ENCODE results near the gene CRMP1. TPM values are rescaled to one million over a fixed set of nuclear protein-coding genes. Genes with fewer than 3 reads are reported as not detected.
A peak's percentile ranks its signal among the peaks of the same experiment; 100 is the strongest.

The CRMP1 gene
- 1 to 10 TPM in 1 of 4 donors, under 1 TPM in 2, not detected in 1; 0.63 to 3.0 (median 0.81) TPM for total RNA-seq

- TF ChIP-seq CTCF (IDR thresholded peaks at IDR 0.05) (no peak), POLR2A (IDR thresholded peaks at IDR 0.05) (no peak)
- intact Hi-C loops (cut with DNase I), result no loop called here
- Histone ChIP-seq H3K27ac (no peak within 1 kb of the TSS), H3K4me1 (peaks cover 2 to 4% of the 10 kb centered on the region in 2 donors), H3K36me3 (no peaks in the 10 kb centered on the region), H3K9me3 (no peaks in the 10 kb centered on the region), H3K27me3 (peaks cover 22% of the 10 kb centered on the region), H3K4me3 (replicated peaks in 1 of 3) (no peak within 1 kb of the TSS)
- 15 to 46% methylated on average over 3 to 15 of the region's 67 CpGs for WGBS, 2 donors
- no peak for DNase-seq
Measured at GRCh38 chr4:5893004-5893580, at the start of gene CRMP1. CRMP1 (minus strand) TSS chr4:5893086; CDS start chr4:5892969, 117 bp downstream.

GRCh38 chr4:5941601-5942000 is 48.7 kb upstream of the CRMP1 start:
- no peaks in the 10 kb centered on the region for H3K36me3 ChIP-seq
- no peaks in the 10 kb centered on the region for H3K27me3 ChIP-seq
- intact Hi-C loops (cut with DNase I), result no loop called here
- TF ChIP-seq CTCF (IDR thresholded peaks at IDR 0.05), result no peak
- no peak for TF ChIP-seq POLR2A (IDR thresholded peaks at IDR 0.05)
- peak; percentile 37 to 51 for DNase-seq
- WGBS, 2 donors, result 34 to 41% methylated on average over 6 of the region's 6 CpGs
- no peak overlapping the region for H3K27ac ChIP-seq
- no peak overlapping the region for H3K4me3 ChIP-seq (replicated peaks in 1 of 3)
- H3K9me3 ChIP-seq, result no peaks in the 10 kb centered on the region
- H3K4me1 ChIP-seq, result peaks cover 0 to 5% of the 10 kb centered on the region in 2 donors

GRCh38 chr4:5940470-5941203 is 47.8 kb upstream of the CRMP1 start:
- Histone ChIP-seq H3K4me1 (peaks cover 0 to 5% of the 10 kb centered on the region in 2 donors), H3K36me3 (no peaks in the 10 kb centered on the region), H3K9me3 (no peaks in the 10 kb centered on the region), H3K27ac (no peak overlapping the region), H3K4me3 (replicated peaks in 1 of 3) (no peak overlapping the region), H3K27me3 (no peaks in the 10 kb centered on the region)
- intact Hi-C loops (cut with DNase I), result no loop called here
- TF ChIP-seq POLR2A (IDR thresholded peaks at IDR 0.05), result no peak
- TF ChIP-seq CTCF (IDR thresholded peaks at IDR 0.05), result no peak
- WGBS, 2 donors, result 73 to 86% methylated on average over 3 of the region's 3 CpGs
- DNase-seq, result no peak

- Histone ChIP-seq H3K36me3 (no peaks in the 10 kb centered on the region), H3K27ac (no peak overlapping the region), H3K4me1 (peaks cover 0 to 8% of the 10 kb centered on the region in 2 donors), H3K9me3 (no peaks in the 10 kb centered on the region), H3K27me3 (no peaks in the 10 kb centered on the region), H3K4me3 (replicated peaks in 1 of 3) (no peak overlapping the region)
- intact Hi-C loops (cut with DNase I), result no loop called here
- no peak for TF ChIP-seq CTCF (IDR thresholded peaks at IDR 0.05)
- no peak for TF ChIP-seq POLR2A (IDR thresholded peaks at IDR 0.05)
- WGBS, 2 donors, result 68 to 76% methylated on average over 16 of the region's 16 CpGs
- DNase-seq, result no peak
Measured at GRCh38 chr4:5933996-5934831, 41.3 kb upstream of the CRMP1 start.

Measured in thyroid gland (tissue), 4 donors.